Progenitor cell of endocrine pancreas (in vitro differentiated cells): ENCODE results near the gene SLC26A8. TPM values are rescaled to one million over a fixed set of nuclear protein-coding genes. Genes with fewer than 3 reads are reported as not detected.
A peak's percentile ranks its signal among the peaks of the same experiment; 100 is the strongest.
"Not testable (repeated sequence)": the region's sequence is repeated elsewhere in the genome, so short reads cannot be mapped to it uniquely, and the experiment has no call there.

Source experiments
- DNase-seq: peaks from one replicate; pipeline ENCODE4 v3.0.0; 2021; ENCODE audit warnings: low spot score; ENCODE audit not compliant: unreplicated experiment
- H3K27ac Mint-ChIP-seq: 2 replicates; pipeline ENCODE4 v1.8.0; 2021; ENCODE audit warnings: mild to moderate bottlenecking, moderate library complexity, mixed read lengths
- H3K27me3 Mint-ChIP-seq: 2 replicates; pipeline ENCODE4 v1.8.0; 2021; ENCODE audit warnings: mixed read lengths
- H3K36me3 Mint-ChIP-seq: 2 replicates; pipeline ENCODE4 v1.8.0; 2022; ENCODE audit warnings: mixed read lengths; ENCODE audit not compliant: insufficient read depth
- H3K4me1 Mint-ChIP-seq: 2 replicates; pipeline ENCODE4 v1.8.0; 2021; ENCODE audit warnings: low read depth, mixed read lengths
- H3K4me3 Mint-ChIP-seq: 2 replicates; pipeline ENCODE4 v1.8.0; 2021; ENCODE audit warnings: low read depth, mild to moderate bottlenecking, moderate library complexity, mixed read lengths
- H3K9me3 Mint-ChIP-seq: 2 replicates; pipeline ENCODE4 v1.8.0; 2021; ENCODE audit warnings: low read depth, mixed read lengths
- total RNA-seq: library from RNA; stranded (reverse); gene quantifications from 2 replicates; pipeline ENCODE4 v1.2.1, GENCODE V29; 2021
- TF ChIP-seq, protein P1 (sequence below): fragments of 200-600 bp; sonication (generic); IDR thresholded peaks from one replicate; pipeline ENCODE4 v1.5.0; 2021; ENCODE audit warnings: antibody characterized with exemption, mild to moderate bottlenecking; ENCODE audit not compliant: unreplicated experiment

The SLC26A8 gene
- total RNA-seq, 1 donor from 2014 or later, result not detected

DNA sequence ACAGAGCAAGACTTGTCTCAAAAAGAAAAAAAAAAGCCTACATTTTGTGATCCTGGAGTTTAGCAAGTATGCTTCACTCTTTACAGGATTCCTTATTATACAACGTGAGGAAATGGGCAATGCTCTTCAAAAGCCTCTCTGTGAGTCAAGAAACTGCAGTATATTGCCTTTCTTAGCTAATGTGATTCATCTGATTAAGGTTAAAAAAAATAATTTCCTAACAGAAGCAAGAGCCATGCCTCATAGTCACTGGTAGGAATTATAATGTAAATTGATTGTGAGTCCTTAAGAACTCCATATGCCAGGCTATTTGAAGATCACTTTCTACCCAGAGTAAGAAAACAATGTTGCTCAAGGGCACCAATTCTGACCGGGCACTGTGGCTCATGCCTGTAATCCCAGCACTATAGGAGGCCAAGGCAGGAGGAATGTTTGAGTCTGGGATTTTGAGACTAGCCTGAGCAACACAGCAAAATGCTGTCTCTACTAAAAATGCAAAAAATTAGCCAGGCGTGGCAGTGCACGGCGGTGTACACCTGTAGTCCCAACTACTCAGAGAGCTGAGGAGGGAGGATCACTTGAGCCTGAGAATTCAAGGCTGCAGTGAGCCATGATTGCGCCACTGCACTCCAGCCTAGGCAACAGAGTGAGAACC is 43.3 kb downstream of the SLC26A8 start:
- no peaks in the 10 kb centered on the region for H3K36me3 Mint-ChIP-seq
- no peak for DNase-seq
- H3K4me1 Mint-ChIP-seq, result no peaks in the 10 kb centered on the region
- no peak overlapping the region for H3K27ac Mint-ChIP-seq
- H3K9me3 Mint-ChIP-seq, result no peaks in the 10 kb centered on the region
- H3K4me3 Mint-ChIP-seq, result no peak overlapping the region
- TF ChIP-seq, protein P1, sequence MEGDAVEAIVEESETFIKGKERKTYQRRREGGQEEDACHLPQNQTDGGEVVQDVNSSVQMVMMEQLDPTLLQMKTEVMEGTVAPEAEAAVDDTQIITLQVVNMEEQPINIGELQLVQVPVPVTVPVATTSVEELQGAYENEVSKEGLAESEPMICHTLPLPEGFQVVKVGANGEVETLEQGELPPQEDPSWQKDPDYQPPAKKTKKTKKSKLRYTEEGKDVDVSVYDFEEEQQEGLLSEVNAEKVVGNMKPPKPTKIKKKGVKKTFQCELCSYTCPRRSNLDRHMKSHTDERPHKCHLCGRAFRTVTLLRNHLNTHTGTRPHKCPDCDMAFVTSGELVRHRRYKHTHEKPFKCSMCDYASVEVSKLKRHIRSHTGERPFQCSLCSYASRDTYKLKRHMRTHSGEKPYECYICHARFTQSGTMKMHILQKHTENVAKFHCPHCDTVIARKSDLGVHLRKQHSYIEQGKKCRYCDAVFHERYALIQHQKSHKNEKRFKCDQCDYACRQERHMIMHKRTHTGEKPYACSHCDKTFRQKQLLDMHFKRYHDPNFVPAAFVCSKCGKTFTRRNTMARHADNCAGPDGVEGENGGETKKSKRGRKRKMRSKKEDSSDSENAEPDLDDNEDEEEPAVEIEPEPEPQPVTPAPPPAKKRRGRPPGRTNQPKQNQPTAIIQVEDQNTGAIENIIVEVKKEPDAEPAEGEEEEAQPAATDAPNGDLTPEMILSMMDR, result no peak
- peaks cover 2% of the 10 kb centered on the region for H3K27me3 Mint-ChIP-seq

- not testable (repeated sequence) for H3K27me3 Mint-ChIP-seq, H3K9me3 Mint-ChIP-seq, DNase-seq, H3K4me1 Mint-ChIP-seq, H3K27ac Mint-ChIP-seq, H3K36me3 Mint-ChIP-seq, H3K4me3 Mint-ChIP-seq
Measured at GRCh38 chr6:35980126-35980525, 44.3 kb downstream of the SLC26A8 start.

DNA sequence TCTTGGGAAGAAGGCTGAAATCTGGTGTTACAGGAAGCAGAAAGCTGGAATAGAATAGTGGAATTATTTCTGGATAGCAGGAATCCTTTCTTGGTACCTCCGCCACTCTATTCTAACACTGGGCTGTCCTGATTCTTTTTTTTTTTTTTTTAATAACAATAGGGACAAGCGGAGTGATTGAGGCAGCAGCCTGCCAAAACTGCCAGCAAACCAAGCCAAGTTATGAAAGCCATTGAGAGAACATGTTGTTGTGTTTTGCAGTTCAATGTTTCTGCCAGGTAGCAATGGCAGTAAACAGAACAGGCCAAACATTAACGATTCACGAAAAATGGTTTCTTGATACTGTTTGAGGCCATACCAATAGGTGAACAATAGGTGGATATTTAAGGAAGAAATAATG is 47.1 kb downstream of the SLC26A8 start:
- H3K4me3 Mint-ChIP-seq, result no peak overlapping the region
- H3K27ac Mint-ChIP-seq, result no peak overlapping the region
- H3K4me1 Mint-ChIP-seq, result peaks cover 3% of the 10 kb centered on the region
- DNase-seq, result no peak
- H3K36me3 Mint-ChIP-seq, result no peaks in the 10 kb centered on the region
- no peaks in the 10 kb centered on the region for H3K9me3 Mint-ChIP-seq
- no peaks in the 10 kb centered on the region for H3K27me3 Mint-ChIP-seq
- TF ChIP-seq, protein P1, result no peak

DNA sequence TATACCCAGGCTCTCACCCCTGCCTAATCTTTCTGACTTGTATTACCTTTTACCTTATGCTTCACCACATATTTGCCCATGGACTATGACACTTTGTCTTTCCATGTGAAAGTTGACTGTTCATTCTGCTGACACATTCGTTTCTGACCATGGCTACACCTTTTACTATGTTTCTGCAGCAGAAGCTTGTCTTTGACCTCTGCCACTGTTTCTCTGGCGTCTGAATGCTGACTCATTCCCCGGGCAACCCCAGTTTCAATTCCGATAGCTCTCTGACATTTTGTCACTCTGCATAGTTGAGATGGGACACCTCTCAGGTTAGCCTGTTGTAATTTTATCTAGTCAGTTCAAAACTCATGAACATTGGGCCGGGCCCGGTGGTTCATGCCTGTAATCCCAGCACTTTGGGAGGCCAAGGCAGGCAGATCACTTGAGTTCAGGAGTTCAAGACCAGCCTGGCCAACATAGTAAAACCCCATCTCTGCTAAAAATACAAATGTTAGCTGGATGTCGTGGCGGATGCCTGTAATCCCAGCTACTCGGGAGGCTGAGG is 50.7 kb downstream of the SLC26A8 start:
- no peak for DNase-seq
- Mint-ChIP-seq H3K9me3 (no peaks in the 10 kb centered on the region), H3K4me3 (no peak overlapping the region), H3K27me3 (no peaks in the 10 kb centered on the region), H3K27ac (no peak overlapping the region), H3K36me3 (no peaks in the 10 kb centered on the region), H3K4me1 (peaks cover 3% of the 10 kb centered on the region)
- TF ChIP-seq, protein P1, result no peak

GRCh38 chr6:35972471-35973367 is 51.7 kb downstream of the SLC26A8 start:
- Mint-ChIP-seq H3K4me3 (no peak overlapping the region), H3K4me1 (peaks cover 3% of the 10 kb centered on the region), H3K9me3 (no peaks in the 10 kb centered on the region), H3K27me3 (no peaks in the 10 kb centered on the region), H3K27ac (no peak overlapping the region), H3K36me3 (no peaks in the 10 kb centered on the region)
- no peak for DNase-seq
- TF ChIP-seq, protein P1, result peak; percentile 44
